Urothelium cell line (cell line): ENCODE data around the gene NRXN2.

Experiments
- DNase-seq: peaks from one replicate; pipeline ENCODE4 v3.0.0; 2011; ENCODE audit warnings: low spot score, mixed read lengths
- FAIRE-seq: peaks from 2 replicates; lab custom pipeline; 2011; peaks lifted over from hg19 to GRCh38; lab: Jason Lieb, UNC

The NRXN2 gene

GRCh38 chr11:64759131-64759721 is 36.2 kb upstream of the NRXN2 start:
- no peak for DNase-seq
- FAIRE-seq = no peak

GRCh38 chr11:64758330-64759079 is 35.5 kb upstream of the NRXN2 start:
- no peak for DNase-seq
- no peak for FAIRE-seq

GRCh38 chr11:64757549-64758329 is 34.7 kb upstream of the NRXN2 start:
- FAIRE-seq (no peak), DNase-seq (no peak)

GRCh38 chr11:64755681-64756361 is 32.8 kb upstream of the NRXN2 start:
- DNase-seq (no peak), FAIRE-seq (no peak)

- no peak for FAIRE-seq
- DNase-seq = no peak
These were observed 32.1 kb upstream of the NRXN2 start for GRCh38 chr11:64754919-64755662.

- FAIRE-seq (no peak), DNase-seq (no peak)
These were observed 31.3 kb upstream of the NRXN2 start for GRCh38 chr11:64754124-64754918.

- FAIRE-seq (no peak), DNase-seq (no peak)
These were observed 30.6 kb upstream of the NRXN2 start for GRCh38 chr11:64753380-64754123.

- FAIRE-seq = no peak
- no peak for DNase-seq
These were observed 30.0 kb upstream of the NRXN2 start for GRCh38 chr11:64753019-64753379.

- no peak for FAIRE-seq
- no peak for DNase-seq
These were observed 29.4 kb upstream of the NRXN2 start for GRCh38 chr11:64752175-64752970.

- FAIRE-seq (no peak), DNase-seq (no peak)
These were observed 28.6 kb upstream of the NRXN2 start for GRCh38 chr11:64751580-64751979.

GRCh38 chr11:64751136-64751535 is 28.1 kb upstream of the NRXN2 start:
- no peak for DNase-seq
- no peak for FAIRE-seq

GRCh38 chr11:64750361-64751054 is 27.5 kb upstream of the NRXN2 start:
- no peak for DNase-seq
- no peak for FAIRE-seq

- no peak for DNase-seq
- no peak for FAIRE-seq
These were observed 25.1 kb upstream of the NRXN2 start for GRCh38 chr11:64747961-64748665.

GRCh38 chr11:64746486-64746885 is 23.5 kb upstream of the NRXN2 start:
- FAIRE-seq (no peak), DNase-seq (no peak)

- DNase-seq (no peak), FAIRE-seq (no peak)
These were observed 22.7 kb upstream of the NRXN2 start for GRCh38 chr11:64745521-64746328.

- DNase-seq (no peak), FAIRE-seq (no peak)
These were observed 22.2 kb upstream of the NRXN2 start for GRCh38 chr11:64745189-64745520.
